ENCODE results near the gene AMACR.
"Not testable (repeated sequence)": the region's sequence is repeated elsewhere in the genome, so short reads cannot be mapped to it uniquely, and the experiment has no call there.

Gene AMACR

GRCh38 chr5:34035756-34036155, 27.9 kb upstream of the AMACR start:
- no peak for DNase-seq

DNA sequence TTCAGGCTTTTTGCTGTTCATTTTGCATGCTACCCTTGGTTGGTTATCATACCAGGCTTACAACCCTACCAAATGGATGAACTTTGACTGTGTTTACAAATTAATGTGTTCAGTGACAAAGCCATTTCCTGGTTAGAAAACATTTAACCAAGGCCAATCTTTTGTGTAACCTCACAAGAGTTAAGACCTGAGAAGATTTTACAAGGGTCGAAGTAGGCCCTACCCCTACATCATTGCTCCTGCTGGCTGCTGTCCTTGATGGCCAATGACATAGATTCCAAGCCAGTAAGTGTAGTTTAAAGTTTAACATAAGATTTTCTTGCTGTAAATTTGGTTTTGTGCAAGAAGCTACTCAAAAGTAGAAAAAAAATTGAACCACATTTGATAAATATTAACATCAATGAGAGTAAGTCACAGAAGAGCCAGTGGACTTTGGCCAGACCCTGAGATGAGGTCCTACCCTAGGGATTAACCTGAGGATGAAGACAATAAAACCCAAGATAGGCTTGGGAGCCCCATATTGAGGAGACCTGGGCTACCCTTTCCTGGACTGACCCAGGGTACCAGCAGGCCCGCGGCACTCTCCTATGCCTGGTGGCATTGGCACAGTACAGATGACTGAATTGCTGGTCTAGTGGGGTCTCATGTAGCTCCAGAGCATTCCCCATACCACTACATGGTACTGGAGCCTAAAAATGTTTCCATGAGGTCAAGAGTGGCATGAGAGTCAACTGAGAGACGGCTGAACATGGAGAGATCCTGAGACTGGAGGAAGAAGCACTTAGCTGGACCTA, 26.9 kb upstream of the AMACR start:
- no peak for DNase-seq

- DNase-seq, result no peak
Measured at GRCh38 chr5:34031966-34032365, 24.1 kb upstream of the AMACR start.

- DNase-seq, result no peak
Measured at GRCh38 chr5:34031117-34031516, 23.3 kb upstream of the AMACR start.

GRCh38 chr5:34030585-34030984, 22.7 kb upstream of the AMACR start:
- not testable (repeated sequence) for DNase-seq

DNA sequence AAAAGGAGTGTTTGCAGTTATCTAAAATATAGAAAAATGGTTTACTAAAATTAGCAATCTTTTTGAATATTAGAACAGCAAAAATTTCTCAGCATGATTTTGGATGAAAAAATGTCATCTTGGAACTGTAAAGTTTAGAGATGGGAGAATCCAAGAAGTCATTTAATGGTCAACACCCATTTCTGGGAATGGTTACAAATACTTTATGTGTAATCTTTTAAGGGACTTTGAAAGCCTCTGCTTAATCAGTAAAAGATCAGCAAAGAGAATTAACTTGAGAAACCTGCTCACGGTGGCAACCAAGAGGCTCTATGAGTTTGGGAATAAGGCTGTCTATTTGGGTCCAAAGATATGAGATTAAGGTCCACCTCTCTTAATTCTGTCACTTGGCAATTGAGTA, 22.2 kb upstream of the AMACR start:
- no peak for DNase-seq

GRCh38 chr5:34028349-34028748, 20.5 kb upstream of the AMACR start:
- DNase-seq, result no peak

DNA sequence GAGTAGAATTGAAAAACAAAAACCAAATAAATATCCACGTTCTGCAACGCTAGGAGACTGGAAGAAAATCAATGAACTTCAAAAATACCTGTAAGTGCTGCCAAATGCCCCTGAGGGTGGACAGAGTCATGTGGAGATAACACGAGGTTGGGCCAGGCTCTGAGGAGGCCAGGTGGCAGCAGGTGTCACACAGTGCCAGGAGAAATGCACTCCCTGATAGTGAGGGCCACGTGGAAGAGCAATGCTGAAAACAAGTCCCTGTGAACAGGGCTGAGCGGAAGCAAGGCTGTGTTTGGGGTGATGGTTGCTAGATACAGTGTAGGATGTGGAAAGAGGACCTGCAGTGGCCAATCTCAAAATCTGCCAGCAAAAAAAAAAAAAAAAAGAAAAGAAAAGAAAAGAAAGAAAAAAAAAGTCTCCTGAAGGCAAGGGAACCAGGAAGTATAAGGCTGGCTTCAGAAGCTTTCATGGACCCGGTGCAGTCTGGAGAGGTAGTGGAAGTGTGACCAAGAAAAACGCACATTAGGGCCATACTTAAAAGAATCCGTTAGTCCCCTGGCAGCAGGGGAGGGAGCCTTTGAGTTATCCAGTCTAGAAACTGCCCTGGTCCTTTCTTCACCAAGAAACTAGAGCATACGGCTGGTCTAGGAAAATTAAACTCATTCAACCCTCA, 18.4 kb upstream of the AMACR start:
- DNase-seq, result no peak

DNA sequence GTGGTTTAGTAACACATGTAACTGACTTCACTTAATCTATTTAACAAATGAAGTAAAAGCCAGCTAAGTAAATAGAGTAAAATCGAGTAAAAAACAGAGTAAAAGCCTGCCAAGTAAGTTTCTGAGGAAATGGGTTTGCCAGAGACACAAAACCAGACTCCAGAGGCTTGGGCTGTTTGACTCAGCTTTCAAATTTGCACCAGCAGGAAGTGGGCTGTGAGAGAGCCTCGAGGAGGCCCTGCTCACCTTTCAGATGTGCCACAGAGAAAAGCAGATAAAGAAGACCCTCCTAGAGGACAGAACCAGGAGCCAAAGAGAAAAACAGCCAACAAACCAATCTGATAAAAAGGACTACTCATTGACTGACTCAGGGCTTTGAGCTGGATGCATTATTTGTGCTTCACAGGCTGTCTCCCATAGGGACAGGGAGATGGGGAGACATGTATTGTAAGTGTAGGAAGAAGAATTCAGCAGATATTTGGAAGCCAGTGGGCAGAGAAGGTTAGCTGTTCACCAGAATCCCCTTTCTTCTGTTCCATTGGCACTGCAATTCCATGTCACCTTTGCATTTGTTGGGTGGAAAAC, 14.4 kb upstream of the AMACR start:
- no peak for DNase-seq

DNA sequence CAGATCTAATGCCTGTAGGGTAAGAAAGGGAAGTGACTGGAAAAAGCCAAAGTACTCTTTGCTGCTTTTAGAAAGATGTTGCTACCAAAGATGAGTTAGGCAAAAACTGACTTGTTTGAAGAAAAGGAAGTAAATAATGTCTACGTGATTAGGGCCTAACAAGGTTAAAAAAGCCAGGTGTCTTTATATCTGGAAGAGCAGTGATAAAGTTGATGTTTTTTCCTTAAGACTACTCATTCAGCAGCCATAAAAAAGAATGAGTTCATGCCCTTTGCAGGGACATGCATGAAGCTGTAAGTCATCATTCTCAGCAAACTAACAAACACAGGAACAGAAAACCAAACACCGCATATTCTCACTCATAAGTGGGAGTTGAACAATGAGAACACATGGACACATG, 13.5 kb upstream of the AMACR start:
- no peak for DNase-seq

GRCh38 chr5:34020726-34021125, 12.9 kb upstream of the AMACR start:
- DNase-seq, result no peak

DNA sequence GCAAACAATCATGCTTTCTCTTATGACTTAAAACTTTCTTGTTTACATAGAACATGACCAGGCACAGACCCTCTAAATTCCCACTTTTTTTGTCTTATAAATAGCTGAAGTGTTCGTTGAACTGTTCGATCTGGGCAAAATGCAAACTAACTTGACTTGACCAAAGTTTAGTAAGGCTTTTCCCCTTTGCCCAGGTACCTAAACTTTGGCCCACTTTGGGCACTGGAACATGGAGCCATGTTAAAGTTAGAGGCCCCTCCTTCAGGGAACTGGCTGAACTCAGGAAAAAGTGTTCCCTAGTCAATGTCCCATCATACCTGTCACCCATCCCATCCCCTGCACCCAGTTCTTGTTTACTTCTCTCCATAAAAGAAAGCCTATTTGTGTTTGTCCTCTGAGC, 9.4 kb upstream of the AMACR start:
- no peak for DNase-seq

- no peak for DNase-seq
Measured at GRCh38 chr5:34016750-34017149, 8.9 kb upstream of the AMACR start.

DNA sequence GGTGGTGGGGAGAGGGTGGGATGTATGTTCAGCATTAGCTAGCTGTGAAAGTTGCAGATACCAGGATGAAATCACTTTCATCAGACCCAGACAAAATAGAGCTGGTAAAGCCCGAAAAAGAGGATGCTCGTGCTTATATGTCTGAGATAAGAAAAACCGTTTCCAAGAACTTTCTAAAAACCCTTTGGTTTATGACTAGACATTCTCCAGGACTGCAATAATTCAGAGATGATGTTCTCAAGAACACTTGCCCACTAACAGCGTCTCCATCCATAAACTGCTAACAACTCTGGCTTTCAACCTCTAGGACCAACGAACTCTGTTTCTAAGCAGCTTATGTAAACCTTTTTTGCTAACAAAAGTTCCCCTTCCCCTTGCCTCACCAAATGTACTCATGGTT, 8.4 kb upstream of the AMACR start:
- no peak for DNase-seq

DNA sequence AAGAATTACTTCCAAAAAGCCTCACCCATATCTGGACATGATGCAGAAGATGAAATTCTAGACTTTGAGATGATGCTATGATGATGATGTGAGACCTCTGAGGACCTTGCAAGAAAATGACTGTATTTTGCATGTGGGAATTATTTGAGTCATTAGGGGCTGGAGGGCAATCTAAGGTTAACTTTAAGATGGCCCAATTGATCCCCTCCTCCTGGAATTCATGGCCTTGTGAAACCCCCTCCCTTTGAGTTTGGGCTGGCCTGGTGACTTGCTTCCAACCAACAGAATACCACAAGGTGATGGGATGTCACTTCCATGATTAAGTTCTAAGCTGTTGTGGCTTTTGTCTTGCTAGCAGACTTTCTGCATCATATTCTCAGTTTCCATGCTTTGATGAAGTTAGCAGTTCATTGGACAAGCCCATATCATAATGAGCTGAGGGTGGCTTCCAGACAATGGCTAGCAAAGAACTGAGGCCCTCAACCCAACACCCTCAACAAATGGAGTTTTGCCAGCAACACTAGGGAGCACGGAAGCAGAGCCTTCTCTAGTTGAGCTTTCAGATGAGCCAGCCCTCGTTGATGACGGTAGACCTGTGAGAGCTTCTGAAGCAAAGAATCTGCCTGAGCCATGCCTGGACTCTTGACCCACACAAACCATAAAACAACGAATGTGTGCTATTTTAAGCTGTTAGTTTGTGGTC, 7.4 kb upstream of the AMACR start:
- no peak for DNase-seq

GRCh38 chr5:34014626-34015025, 6.8 kb upstream of the AMACR start:
- DNase-seq, result no peak

DNA sequence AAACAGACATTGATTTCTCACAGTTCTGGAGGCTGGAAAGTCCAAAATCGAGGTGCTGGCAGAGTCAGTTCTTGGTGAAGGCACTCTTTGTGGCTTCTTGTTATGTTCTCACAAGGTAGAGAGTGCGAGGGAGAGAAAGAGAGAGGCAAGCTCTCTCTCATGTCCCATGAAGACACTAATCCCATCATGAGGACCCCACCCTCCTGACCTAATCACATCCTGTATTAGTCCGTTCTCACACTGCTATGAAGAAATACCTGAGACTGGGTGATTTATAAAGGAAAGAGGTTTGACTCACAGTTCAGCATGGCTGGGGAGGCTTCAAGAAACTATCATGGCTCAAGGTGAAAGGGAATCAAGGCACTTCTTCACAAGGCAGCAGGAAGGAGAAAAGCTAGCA, 5.7 kb upstream of the AMACR start:
- no peak for DNase-seq

- no peak for DNase-seq
Measured at GRCh38 chr5:34012791-34013190, 4.9 kb upstream of the AMACR start.

- DNase-seq, result no peak
Measured at GRCh38 chr5:34011536-34011935, 3.7 kb upstream of the AMACR start.

DNA sequence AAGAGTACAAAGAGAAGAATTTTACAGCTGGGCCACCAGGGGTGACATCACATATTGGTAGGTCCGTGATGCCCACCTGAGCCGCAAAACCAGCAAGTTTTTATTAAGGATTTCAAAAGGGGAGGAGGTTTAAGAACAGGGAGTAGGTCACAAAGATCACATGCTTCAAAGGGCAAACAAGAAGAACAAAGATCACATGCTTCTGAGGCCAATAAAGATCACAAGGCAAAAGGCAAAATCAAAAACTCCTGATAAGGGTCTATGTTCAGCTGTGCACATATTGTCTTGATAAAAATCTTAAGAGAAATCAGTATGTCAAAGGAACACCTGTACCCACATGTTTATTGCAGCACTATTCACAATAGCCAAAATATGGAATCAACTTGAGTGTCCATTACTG, 2.3 kb upstream of the AMACR start:
- DNase-seq, result peak; percentile 55

- DNase-seq, result no peak
Measured at GRCh38 chr5:34009610-34010009, 1.8 kb upstream of the AMACR start.

DNA sequence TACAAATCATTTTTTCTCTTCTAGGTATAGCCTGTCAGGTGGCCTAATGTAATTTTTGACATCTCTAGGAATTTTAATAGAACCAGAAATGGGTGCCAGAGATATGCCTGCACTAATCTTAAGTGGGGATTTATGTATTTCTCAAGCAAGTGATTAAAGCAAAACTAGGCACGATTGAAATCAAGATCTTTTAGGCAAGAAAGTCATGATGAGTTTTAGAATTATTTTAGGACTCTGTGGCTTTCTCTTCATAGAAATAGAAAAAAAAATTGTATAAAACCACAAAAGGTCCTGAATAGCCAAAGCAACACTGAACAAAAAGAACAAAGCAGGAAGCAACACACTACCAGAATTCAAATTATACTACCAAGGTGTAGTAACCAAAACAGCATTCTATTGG, 952 bp upstream of the AMACR start:
- DNase-seq, result peak; percentile 48

GRCh38 chr5:34007201-34007620, 639 bp downstream of the AMACR start:
- no peak for DNase-seq

DNA sequence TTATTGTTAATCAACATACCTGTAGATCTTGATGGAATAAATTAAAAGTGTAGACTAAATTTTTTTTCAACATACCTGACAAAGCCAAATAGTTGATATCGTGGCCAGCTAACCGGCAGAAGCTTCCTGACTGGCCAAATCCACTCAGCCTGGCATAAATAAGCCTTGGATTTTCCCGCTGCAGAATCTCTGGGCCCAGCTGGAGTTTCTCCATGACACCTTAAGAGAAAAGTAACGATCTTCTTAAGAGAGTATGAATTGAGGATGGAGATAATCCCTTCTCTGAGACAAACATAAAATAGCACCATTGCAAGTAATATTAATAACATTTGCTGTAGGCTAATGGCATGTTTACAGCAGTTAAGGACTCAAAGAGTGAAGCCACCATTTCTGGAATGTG, 2.2 kb downstream of the AMACR start:
- no peak for DNase-seq

Measured in NCI-H2029 treated with DMSO at 0.1 percent for 48 hours (cell line).